Subcutaneous adipose tissue (tissue), 4 donors: ENCODE data around the gene LRRC49. TPM values are rescaled to one million over a fixed set of nuclear protein-coding genes. Genes with fewer than 3 reads are reported as not detected.

Source experiments
- total RNA-seq, 4 donors: library from RNA; depleted of rRNA; stranded (reverse); fragments of >200 nt; gene quantifications; one replicate each; pipeline ENCODE4 v1.1.0, GENCODE V29; 2016
- TF ChIP-seq, protein P1 (sequence below): fragments of 450-650 bp; IDR thresholded peaks from one replicate; pipeline ENCODE4 v1.5.1; 2016; ENCODE audit warnings: low read depth, mild to moderate bottlenecking, control low read depth, antibody characterized with exemption, moderate library complexity

Gene LRRC49
- total RNA-seq, 4 donors from 2014 or later: 3.2 to 8.8 (median 4.8) TPM

DNA sequence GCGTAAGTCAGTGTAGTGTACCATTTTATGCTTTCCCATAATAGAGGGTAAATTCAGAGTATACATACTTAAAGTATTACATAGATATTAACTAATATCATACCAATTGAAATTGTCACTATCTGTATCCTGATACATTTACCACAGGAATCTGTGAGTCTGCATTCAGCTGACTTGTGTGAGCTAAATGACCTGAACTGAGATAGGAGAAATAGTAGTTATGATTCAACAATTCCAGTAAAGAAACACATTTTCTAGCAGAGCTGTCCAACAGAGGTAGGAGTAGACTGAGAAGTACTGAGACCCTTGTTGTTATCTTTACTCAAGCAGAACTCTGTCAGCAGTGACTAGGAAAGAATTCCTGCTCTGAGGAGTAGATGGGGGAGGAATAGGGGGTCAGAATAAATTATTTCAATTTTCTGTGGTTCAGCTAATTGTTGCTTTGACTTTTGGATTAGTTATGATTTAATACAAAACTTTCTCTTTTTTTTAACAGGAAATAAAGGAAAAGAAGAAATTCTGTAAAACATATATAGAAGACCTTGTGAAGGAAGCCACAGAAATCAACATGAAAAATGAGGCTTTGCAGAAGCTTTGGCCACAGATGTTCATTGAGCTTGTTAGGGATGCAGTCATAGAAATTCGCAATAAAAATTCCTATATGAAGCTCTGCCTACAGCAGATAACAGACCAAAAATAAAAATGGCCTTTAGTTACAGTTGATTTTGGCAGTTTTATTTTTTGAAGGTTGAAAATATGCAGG is 156.5 kb downstream of the LRRC49 start:
- TF ChIP-seq, protein P1, sequence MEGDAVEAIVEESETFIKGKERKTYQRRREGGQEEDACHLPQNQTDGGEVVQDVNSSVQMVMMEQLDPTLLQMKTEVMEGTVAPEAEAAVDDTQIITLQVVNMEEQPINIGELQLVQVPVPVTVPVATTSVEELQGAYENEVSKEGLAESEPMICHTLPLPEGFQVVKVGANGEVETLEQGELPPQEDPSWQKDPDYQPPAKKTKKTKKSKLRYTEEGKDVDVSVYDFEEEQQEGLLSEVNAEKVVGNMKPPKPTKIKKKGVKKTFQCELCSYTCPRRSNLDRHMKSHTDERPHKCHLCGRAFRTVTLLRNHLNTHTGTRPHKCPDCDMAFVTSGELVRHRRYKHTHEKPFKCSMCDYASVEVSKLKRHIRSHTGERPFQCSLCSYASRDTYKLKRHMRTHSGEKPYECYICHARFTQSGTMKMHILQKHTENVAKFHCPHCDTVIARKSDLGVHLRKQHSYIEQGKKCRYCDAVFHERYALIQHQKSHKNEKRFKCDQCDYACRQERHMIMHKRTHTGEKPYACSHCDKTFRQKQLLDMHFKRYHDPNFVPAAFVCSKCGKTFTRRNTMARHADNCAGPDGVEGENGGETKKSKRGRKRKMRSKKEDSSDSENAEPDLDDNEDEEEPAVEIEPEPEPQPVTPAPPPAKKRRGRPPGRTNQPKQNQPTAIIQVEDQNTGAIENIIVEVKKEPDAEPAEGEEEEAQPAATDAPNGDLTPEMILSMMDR: no peak

DNA sequence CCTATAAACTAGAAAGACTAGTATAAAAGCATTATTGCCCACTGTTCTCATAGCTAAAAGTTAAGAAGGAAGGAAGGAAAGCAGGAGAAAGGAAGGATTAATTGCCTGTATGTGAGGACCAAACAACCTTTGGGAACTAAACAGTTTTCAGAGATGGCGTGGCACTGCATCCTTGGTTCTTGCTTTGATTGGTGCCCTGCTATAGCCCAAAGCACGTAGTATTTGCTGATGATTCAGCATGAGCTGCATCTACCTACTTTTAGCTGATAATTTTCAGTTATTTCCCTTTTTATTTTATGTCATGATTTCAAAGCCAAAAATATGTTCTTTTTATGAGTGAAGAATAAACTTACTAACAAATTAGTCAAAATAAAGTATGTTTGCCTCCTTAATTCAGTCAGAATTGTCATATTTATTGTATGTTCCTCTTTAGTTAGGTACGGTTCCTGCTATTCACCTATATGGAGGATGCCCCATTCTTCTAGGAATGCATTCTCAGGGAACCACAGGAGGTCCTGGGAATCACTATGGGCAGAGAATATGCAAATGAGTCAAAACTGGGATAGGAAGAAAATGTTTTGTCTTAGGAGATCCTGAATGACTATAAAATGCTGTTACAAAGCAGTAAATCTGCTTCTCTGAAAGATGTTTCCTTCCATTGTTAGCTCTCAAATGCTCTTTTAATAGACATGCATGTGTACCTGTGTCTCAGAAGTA is 157.2 kb downstream of the LRRC49 start:
- TF ChIP-seq, protein P1: no peak

DNA sequence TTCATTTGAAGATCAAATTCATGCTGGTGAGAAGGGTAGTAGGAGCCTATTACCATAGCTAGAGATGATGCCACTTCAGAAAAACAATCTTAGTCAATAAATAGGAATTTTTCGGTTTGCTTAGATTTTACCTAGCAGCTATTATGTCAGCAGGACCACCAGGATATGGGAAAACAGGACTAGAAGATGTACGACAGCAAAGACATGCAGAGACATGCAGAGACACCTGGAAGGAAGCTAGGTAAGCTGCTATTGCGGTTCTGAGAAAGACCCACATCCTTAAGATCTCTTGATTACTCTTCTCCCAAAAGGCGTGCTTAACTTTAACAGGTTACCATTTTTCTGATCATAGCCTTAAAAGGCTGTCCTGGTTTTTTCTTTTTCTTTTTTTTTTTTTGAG is 157.8 kb downstream of the LRRC49 start:
- TF ChIP-seq, protein P1: no peak

DNA sequence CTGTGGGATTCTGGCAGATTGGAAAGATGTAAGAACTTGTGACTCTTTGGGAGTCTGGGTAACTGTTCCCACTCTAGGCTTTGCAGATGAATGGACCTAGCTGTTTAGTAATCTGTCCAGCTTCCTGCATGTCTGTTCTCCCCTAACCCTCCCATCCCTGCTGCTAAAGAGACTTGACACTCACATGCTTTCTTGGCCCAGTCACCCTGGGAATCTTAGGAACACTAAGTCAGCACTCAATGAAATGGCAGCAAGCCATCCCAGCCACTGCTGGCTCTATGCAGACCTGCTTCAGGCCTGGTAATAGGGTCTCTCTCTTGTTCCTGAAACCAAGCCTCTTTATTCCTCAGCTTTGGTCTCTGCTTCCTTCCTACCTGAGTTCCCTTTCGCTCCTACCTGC is 158.9 kb downstream of the LRRC49 start:
- TF ChIP-seq, protein P1: no peak

DNA sequence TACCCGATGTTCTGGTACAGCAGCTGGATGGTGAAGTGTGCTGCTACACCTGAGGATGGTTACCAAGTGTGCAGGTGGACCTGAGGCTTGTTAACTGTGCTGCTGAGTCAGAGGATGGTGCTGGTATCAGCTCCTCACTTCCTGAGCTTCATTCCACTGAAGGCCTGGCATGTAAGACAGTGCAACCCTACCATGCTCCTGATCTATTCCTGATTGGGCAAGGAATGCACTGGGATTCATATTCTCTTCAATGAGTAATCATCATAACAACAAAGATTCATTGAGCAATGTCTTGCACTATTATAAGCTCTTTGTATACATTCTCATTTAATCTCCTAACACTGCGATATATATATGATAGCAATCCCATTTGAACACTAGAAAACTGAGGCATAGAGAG is 159.7 kb downstream of the LRRC49 start:
- TF ChIP-seq, protein P1: no peak

DNA sequence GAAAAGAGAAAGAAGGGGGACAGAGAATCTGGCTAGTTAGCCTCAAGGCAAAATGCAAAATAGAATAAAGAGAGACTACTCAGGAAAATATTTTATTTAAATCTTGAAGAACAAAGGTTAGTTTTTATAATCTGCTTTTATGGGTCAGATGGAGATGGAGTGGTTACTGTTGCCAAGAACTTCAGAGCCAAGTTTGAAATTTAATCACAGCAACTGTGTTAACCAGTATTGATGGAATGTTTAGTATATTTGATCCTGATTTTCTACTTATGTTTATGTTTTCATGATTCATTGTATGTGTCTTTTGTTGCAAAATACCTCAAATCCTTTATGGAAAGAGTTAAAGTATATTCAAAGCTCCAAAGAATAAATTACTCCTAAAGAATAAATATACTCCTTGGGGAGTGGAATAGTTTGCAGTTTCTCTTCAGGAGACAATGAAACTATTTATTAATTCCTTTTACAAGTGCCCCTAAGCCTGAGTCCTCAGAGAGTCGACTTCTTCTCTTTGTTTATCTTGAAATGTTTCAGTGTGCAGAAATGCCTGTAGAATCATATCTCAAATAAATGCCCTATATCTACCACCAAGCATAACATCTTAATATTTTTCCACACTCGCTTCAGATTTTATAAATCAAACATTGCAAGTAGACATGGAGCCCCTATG is 161.8 kb downstream of the LRRC49 start:
- TF ChIP-seq, protein P1: no peak

DNA sequence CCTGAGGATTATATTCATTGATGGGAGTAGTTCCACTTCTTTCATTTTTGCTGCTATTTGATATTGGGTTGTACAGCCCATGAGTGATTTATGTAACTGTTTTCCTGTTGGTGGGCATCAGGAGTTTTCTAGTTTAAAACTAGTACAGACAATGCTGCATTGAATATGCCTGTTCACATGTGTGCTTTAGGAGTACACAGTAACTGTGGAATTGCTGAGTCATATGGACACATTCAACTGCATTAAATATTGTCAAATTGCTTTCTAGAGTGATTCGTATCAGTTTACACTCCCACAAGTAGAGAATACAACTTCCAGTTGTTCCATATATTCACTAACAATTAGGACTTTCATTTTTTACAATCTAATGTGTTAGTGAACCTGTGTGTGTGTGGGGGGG is 162.8 kb downstream of the LRRC49 start:
- TF ChIP-seq, protein P1: no peak
